OCI-LY1 (cell line): ENCODE measurements around the gene SLC35F2.
"Not testable (repeated sequence)": the region's sequence is repeated elsewhere in the genome, so short reads cannot be mapped to it uniquely, and the experiment has no call there.

Experiments
- H2AFZ ChIP-seq: fragments of 200-600 bp; sonication (generic), shearing (Covaris generic); 2 replicates; pipeline ENCODE4 v1.6.0; 2014; ENCODE audit warnings: antibody characterized with exemption, mild to moderate bottlenecking, low read length
- H3F3A ChIP-seq: fragments of 200-600 bp; sonication (generic), shearing (Covaris generic); 2 replicates; pipeline ENCODE4 v1.6.0; 2014; ENCODE audit warnings: mild to moderate bottlenecking, antibody characterized with exemption, low read length, moderate library complexity; ENCODE audit not compliant: insufficient read depth
- H3K27ac ChIP-seq: fragments of 200-600 bp; sonication (generic); 2 replicates; pipeline ENCODE4 v1.5.1; 2014; ENCODE audit warnings: low read length, mixed run types, mild to moderate bottlenecking, low read depth; ENCODE audit not compliant: poor library complexity, severe bottlenecking
- H3K27me3 ChIP-seq: fragments of 200-600 bp; sonication (generic); 2 replicates; pipeline ENCODE4 v1.6.0; 2014; ENCODE audit warnings: antibody characterized with exemption, mild to moderate bottlenecking, low read length, moderate library complexity; ENCODE audit not compliant: insufficient read depth
- H3K36me3 ChIP-seq: fragments of 200-600 bp; sonication (generic); 2 replicates; pipeline ENCODE4 v1.6.1; 2014; ENCODE audit warnings: mild to moderate bottlenecking, antibody characterized with exemption, low read length, moderate library complexity, mixed read lengths; ENCODE audit not compliant: insufficient read depth
- H3K4me1 ChIP-seq: fragments of 200-600 bp; sonication (generic); 2 replicates; pipeline ENCODE4 v1.5.1; 2014; ENCODE audit warnings: mild to moderate bottlenecking, low read length, moderate library complexity; ENCODE audit not compliant: insufficient read depth, severe bottlenecking
- H3K4me2 ChIP-seq: fragments of 200-600 bp; sonication (generic), shearing (Covaris generic); 2 replicates; pipeline ENCODE4 v1.6.1; 2014; ENCODE audit warnings: low read length
- H3K4me3 ChIP-seq: fragments of 200-600 bp; sonication (generic); 2 replicates; pipeline ENCODE4 v1.5.1; 2014; ENCODE audit warnings: low read length, low read depth, mild to moderate bottlenecking, mixed read lengths; ENCODE audit not compliant: poor library complexity, severe bottlenecking
- H3K79me2 ChIP-seq: fragments of 200-600 bp; shearing (Covaris generic); 2 replicates; pipeline ENCODE4 v1.6.1; 2016; ENCODE audit warnings: mixed run types, low read length, mixed read lengths; ENCODE audit not compliant: insufficient read depth
- H3K9ac ChIP-seq: fragments of 200-600 bp; sonication (generic), shearing (Covaris generic); 2 replicates; pipeline ENCODE4 v1.6.1; 2014; ENCODE audit warnings: mild to moderate bottlenecking, low read length, mixed read lengths
- H3K9me2 ChIP-seq: fragments of 200-600 bp; sonication (generic), shearing (Covaris generic); 2 replicates; pipeline ENCODE4 v1.6.1; 2014; ENCODE audit warnings: low read depth, mild to moderate bottlenecking, low read length, mixed read lengths
- H3K9me3 ChIP-seq: fragments of 200-600 bp; shearing (Covaris generic); 2 replicates; pipeline ENCODE4 v1.6.1; 2014; ENCODE audit warnings: low read length, mixed read lengths
- H4K20me1 ChIP-seq: fragments of 200-600 bp; sonication (generic), shearing (Covaris generic); 2 replicates; pipeline ENCODE4 v1.6.0; 2016; ENCODE audit warnings: mild to moderate bottlenecking, low read length; ENCODE audit not compliant: insufficient read depth
- EZH2 ChIP-seq: fragments of 200-600 bp; sonication (generic), shearing (Covaris generic); IDR thresholded peaks from 2 replicates; pipeline ENCODE4 v1.8.0; 2017; ENCODE audit warnings: borderline replicate concordance, mixed run types, mild to moderate bottlenecking, antibody characterized with exemption, low read length, moderate library complexity, mixed read lengths
- TF ChIP-seq, protein P1 (sequence below): fragments of 200-600 bp; sonication (generic), shearing (Covaris generic); IDR thresholded peaks from 2 replicates; pipeline ENCODE4 v1.5.1; 2017; ENCODE audit warnings: mild to moderate bottlenecking, antibody characterized with exemption, low read length, moderate library complexity, mixed read lengths

SLC35F2 gene

DNA sequence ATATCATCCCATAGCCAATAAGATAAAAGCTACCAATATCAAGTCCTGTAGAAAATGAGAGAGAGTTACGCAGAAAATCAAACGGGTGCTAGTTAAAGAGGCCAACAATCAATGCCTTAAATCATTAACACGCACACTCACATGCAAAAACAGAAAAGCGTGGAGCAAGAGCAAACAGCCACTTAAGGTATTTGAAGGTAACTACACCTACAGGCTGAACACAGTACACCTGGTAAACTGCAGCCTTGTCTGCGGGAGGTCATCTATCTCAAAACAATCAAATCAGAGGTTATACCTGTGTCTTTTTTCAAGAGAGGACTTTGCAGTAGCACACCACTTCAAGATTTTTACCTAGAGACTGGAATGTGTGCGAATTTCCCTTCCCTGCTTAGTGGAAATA, 23.6 kb downstream of the SLC35F2 start:
- no peaks in the 10 kb centered on the region for H3K9me3 ChIP-seq
- no peak overlapping the region for H3K27ac ChIP-seq
- no peaks in the 10 kb centered on the region for H4K20me1 ChIP-seq
- H3K9ac ChIP-seq = no peak overlapping the region
- peaks cover under 1% of the 10 kb centered on the region for H3K4me1 ChIP-seq
- peaks cover 51% of the 10 kb centered on the region for H3K79me2 ChIP-seq
- no peaks in the 10 kb centered on the region for H3K36me3 ChIP-seq
- TF ChIP-seq, protein P1, sequence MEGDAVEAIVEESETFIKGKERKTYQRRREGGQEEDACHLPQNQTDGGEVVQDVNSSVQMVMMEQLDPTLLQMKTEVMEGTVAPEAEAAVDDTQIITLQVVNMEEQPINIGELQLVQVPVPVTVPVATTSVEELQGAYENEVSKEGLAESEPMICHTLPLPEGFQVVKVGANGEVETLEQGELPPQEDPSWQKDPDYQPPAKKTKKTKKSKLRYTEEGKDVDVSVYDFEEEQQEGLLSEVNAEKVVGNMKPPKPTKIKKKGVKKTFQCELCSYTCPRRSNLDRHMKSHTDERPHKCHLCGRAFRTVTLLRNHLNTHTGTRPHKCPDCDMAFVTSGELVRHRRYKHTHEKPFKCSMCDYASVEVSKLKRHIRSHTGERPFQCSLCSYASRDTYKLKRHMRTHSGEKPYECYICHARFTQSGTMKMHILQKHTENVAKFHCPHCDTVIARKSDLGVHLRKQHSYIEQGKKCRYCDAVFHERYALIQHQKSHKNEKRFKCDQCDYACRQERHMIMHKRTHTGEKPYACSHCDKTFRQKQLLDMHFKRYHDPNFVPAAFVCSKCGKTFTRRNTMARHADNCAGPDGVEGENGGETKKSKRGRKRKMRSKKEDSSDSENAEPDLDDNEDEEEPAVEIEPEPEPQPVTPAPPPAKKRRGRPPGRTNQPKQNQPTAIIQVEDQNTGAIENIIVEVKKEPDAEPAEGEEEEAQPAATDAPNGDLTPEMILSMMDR = no peak
- TF ChIP-seq EZH2 = no peak
- no peak overlapping the region for H3K4me3 ChIP-seq
- no peaks in the 10 kb centered on the region for H3K9me2 ChIP-seq
- no peak overlapping the region for H3K4me2 ChIP-seq
- H3F3A ChIP-seq = no peaks in the 10 kb centered on the region
- no peak overlapping the region for H2AFZ ChIP-seq
- no peaks in the 10 kb centered on the region for H3K27me3 ChIP-seq

DNA sequence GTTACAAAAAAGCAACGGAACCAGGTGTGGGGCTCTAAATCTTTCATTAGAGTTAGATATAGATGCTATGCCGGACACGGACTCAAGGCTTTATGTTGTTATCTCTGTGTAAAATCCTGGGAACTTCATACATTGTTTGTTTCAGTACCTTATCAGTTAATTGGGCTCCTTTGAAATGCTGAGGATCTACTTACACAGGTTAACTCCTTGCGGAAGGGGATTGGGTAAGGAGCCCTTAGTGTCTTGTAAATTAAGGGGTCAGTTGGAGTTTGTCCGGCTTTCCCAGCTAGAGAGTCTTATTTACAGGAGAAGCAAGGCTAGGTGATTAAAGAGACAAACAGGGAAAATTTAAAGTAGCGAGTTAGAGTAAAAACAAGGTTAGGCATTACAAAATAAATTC, 24.7 kb downstream of the SLC35F2 start:
- peaks cover 47% of the 10 kb centered on the region for H3K79me2 ChIP-seq
- not testable (repeated sequence) for H3K9ac ChIP-seq, H3K4me2 ChIP-seq, H3F3A ChIP-seq, H3K4me1 ChIP-seq, H3K9me2 ChIP-seq, H3K27me3 ChIP-seq, H2AFZ ChIP-seq, H3K9me3 ChIP-seq, H3K27ac ChIP-seq, H3K36me3 ChIP-seq, H3K4me3 ChIP-seq, H4K20me1 ChIP-seq

DNA sequence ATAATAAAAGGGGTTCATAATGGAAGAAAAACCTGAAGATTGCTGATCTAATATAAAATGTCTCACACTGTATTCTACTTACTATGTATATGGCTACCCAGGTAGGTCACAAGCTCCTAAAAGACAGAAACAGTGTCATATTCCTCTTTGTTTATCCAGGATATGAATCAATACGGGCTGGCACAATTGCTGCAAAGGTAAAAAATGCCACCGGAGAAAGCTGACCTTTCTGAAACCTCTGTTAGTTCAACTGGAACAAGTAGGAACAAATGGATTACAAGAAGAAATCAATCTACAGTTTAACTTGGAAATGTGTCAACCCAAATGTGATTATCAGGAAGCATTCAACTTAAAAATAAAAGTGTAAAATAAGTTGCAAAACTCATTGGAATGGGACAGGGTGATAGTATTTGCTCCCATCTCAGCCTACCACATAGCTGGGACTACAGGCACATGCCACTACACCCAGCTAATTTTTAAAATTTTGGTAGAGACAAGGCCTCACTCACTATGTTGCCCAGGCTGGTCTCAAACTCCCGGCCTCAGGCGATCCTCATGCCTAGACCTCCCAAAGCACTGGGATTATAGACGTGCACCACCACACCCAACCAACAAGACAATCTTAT, 27.6 kb downstream of the SLC35F2 start:
- Histone ChIP-seq H3K9ac (no peak overlapping the region), H4K20me1 (no peaks in the 10 kb centered on the region), H3F3A (no peaks in the 10 kb centered on the region), H3K27me3 (no peaks in the 10 kb centered on the region), H3K9me2 (no peaks in the 10 kb centered on the region), H3K36me3 (no peaks in the 10 kb centered on the region), H3K79me2 (peaks cover 45% of the 10 kb centered on the region), H3K27ac (no peak overlapping the region), H3K4me3 (no peak overlapping the region), H2AFZ (no peak overlapping the region), H3K4me1 (no peaks in the 10 kb centered on the region), H3K4me2 (no peak overlapping the region), H3K9me3 (no peaks in the 10 kb centered on the region)
- TF ChIP-seq, protein P1 = no peak
- no peak for TF ChIP-seq EZH2

DNA sequence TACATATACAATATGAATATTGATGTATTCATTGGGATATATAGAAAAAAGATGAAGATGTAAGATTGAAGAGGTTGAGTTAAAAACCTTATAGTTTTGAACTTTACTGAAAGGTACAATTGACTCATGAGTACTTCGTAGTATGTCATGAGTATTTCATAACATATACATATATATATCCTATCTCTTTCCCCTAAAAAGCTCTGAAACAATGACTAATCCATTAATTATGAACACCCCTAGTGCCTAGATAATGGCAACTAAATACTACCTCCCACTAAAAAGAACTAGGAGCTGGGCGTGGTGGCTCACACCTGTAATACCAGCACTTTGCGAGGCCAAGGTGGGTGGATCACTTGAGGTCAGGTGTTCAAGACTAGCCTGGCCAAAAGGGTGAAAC, 31.5 kb downstream of the SLC35F2 start:
- no peak overlapping the region for H3K4me3 ChIP-seq
- peaks cover 37% of the 10 kb centered on the region for H3K79me2 ChIP-seq
- no peak overlapping the region for H3K9ac ChIP-seq
- H3K27me3 ChIP-seq = no peaks in the 10 kb centered on the region
- TF ChIP-seq, protein P1 = no peak
- no peak overlapping the region for H3K4me2 ChIP-seq
- no peaks in the 10 kb centered on the region for H3K9me2 ChIP-seq
- no peak overlapping the region for H3K27ac ChIP-seq
- H3K4me1 ChIP-seq = peaks cover 7% of the 10 kb centered on the region
- no peak overlapping the region for H2AFZ ChIP-seq
- H3F3A ChIP-seq = no peaks in the 10 kb centered on the region
- no peaks in the 10 kb centered on the region for H3K9me3 ChIP-seq
- H4K20me1 ChIP-seq = no peaks in the 10 kb centered on the region
- H3K36me3 ChIP-seq = no peaks in the 10 kb centered on the region
